HepG2 (cell line): ENCODE measurements around the gene CACNA1H. TPM values are rescaled to one million over a fixed set of nuclear protein-coding genes. Genes with fewer than 3 reads are reported as not detected.

ENCODE experiments used
- ARID3A ChIP-seq: IDR thresholded peaks from 2 replicates; pipeline ENCODE4 v1.6.1; 2012; ENCODE audit warnings: low read depth, low read length, improper control_type of control experiment
- ARNT ChIP-seq: fragments of 450-650 bp; IDR thresholded peaks from 2 replicates; pipeline ENCODE4 v1.6.1; 2017
- ARNT2 ChIP-seq: sonication (generic); formaldehyde crosslinking; IDR thresholded peaks from 2 replicates; pipeline ENCODE4 v1.8.0; 2022; ENCODE audit warnings: mild to moderate bottlenecking, low read depth, missing genetic modification reagents, moderate library complexity
- CHCHD3 ChIP-seq: sonication (generic); formaldehyde crosslinking; IDR thresholded peaks from 2 replicates; pipeline ENCODE4 v1.8.0; 2022; ENCODE audit warnings: mild to moderate bottlenecking, missing genetic modification reagents, moderate library complexity
- DPF2 ChIP-seq: sonication (generic); formaldehyde crosslinking; IDR thresholded peaks from 2 replicates; pipeline ENCODE4 v1.4.0; 2020; ENCODE audit warnings: mild to moderate bottlenecking, low read depth, missing genetic modification reagents, borderline replicate concordance
- DZIP1 ChIP-seq: sonication (generic); formaldehyde crosslinking; IDR thresholded peaks from 2 replicates; pipeline ENCODE4 v1.5.0; 2020; ENCODE audit warnings: mild to moderate bottlenecking, missing genetic modification reagents
- GATA4 ChIP-seq: sonication (generic); IDR thresholded peaks from 2 replicates; pipeline ENCODE4 v1.6.1; 2016; ENCODE audit warnings: antibody characterized with exemption, low read depth, borderline replicate concordance
- KAT8 ChIP-seq: IDR thresholded peaks from 2 replicates; pipeline ENCODE4 v1.6.1; 2016; ENCODE audit warnings: missing genetic modification reagents, missing compliant biosample characterization
- POLR2AphosphoS5 ChIP-seq: IDR thresholded peaks from 2 replicates; pipeline ENCODE4 v1.6.1; 2012; ENCODE audit warnings: low read depth, low read length
- PRDM15 ChIP-seq: sonication (generic); formaldehyde crosslinking; IDR thresholded peaks from 2 replicates; pipeline ENCODE4 v1.4.0; 2020; ENCODE audit warnings: missing genetic modification reagents
- PRPF4 ChIP-seq: fragments of 200-400 bp; formaldehyde crosslinking; IDR thresholded peaks from 2 replicates; pipeline ENCODE4 v1.6.1; 2016; ENCODE audit warnings: low read length, low read depth; ENCODE audit not compliant: poor library complexity, severe bottlenecking
- SNAPC4 ChIP-seq: sonication (generic); formaldehyde crosslinking; IDR thresholded peaks from 2 replicates; pipeline ENCODE4 v1.4.0; 2020; ENCODE audit warnings: mild to moderate bottlenecking, missing genetic modification reagents
- ZNF713 ChIP-seq: sonication (generic); formaldehyde crosslinking; IDR thresholded peaks from 2 replicates; pipeline ENCODE4 v1.4.0; 2020; ENCODE audit warnings: mild to moderate bottlenecking, missing genetic modification reagents
- ZSCAN20 ChIP-seq: sonication (generic); formaldehyde crosslinking; IDR thresholded peaks from 2 replicates; pipeline ENCODE4 v1.4.0; 2020; ENCODE audit warnings: missing genetic modification reagents, mild to moderate bottlenecking, borderline replicate concordance
- polyA plus RNA-seq, 8 experiments: library from polyadenylated mRNA; depleted of rRNA in 3 of 8; stranded (reverse) in 7 of 8; unstranded in 1 of 8; fragments of >200 nt; fragmentation: Illumina TruSeq in 4 of 8; extraction: Trizol in 4 of 8; gene quantifications; 2 replicates each; pipeline versions ENCODE4 v1.2.1 to v1.2.3, GENCODE V29; 2011 to 2016; ENCODE audit warnings: low read depth in 4 of 8, missing spikeins in 1 of 8, mixed read lengths in 1 of 8; ENCODE audit not compliant: insufficient read depth in 1 of 8
- total RNA-seq, 5 experiments: library from RNA; depleted of rRNA; stranded (reverse); fragments of >200 nt; fragmentation: Illumina TruSeq; extraction: Trizol; gene quantifications; 2 replicates each; pipeline ENCODE4 v1.2.3, GENCODE V29; 2016; ENCODE audit warnings: low read depth in 1 of 5
- TF ChIP-seq, protein P1 (sequence below): sonication (generic); formaldehyde crosslinking; IDR thresholded peaks from 2 replicates; pipeline ENCODE4 v1.4.0; 2020; ENCODE audit warnings: mild to moderate bottlenecking, missing genetic modification reagents, borderline replicate concordance

CACNA1H gene
- total and polyA plus RNA-seq, 2 of the 13 experiments (the other 11 are each of a cell fraction or from before 2014, with no cell fraction given) = 0.40 to 1.8 TPM

DNA sequence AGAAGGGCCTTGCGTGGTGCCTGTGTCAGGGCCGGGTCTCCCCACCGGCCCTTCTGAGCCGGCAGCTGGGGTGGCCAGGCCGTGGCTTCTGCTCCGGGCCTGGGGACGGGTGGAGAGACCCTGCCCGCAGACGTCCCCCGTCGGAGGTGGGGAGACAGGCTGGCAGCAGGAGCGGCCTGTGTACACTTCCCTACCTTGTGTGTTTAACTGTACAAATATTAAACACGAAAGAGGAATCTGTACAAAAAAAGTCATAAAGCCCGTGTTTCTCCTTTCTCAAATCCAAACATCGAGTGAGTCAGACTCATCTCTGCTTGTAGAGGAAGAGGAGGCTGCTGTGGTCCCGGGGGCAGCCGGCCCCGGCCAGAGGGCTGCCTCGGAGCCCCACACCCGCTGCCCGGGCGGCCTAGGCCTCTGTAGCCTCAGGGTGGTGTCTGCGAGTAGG is 2.0 kb downstream of the CACNA1H start (continued):
- TF ChIP-seq KAT8 (CRISPR knock-in tag) (no peak), SNAPC4 (CRISPR knock-in tag) (no peak), CHCHD3 (CRISPR knock-in tag) (no peak), DZIP1 (CRISPR knock-in tag) (no peak), ZNF713 (CRISPR knock-in tag) (no peak), ARNT2 (CRISPR knock-in tag) (no peak), GATA4 (no peak), ZSCAN20 (CRISPR knock-in tag) (no peak), PRDM15 (no peak), ARID3A (no peak), POLR2AphosphoS5 (no peak), DPF2 (CRISPR knock-in tag) (no peak), ARNT (no peak), PRPF4 (no peak)
- TF ChIP-seq, protein P1, sequence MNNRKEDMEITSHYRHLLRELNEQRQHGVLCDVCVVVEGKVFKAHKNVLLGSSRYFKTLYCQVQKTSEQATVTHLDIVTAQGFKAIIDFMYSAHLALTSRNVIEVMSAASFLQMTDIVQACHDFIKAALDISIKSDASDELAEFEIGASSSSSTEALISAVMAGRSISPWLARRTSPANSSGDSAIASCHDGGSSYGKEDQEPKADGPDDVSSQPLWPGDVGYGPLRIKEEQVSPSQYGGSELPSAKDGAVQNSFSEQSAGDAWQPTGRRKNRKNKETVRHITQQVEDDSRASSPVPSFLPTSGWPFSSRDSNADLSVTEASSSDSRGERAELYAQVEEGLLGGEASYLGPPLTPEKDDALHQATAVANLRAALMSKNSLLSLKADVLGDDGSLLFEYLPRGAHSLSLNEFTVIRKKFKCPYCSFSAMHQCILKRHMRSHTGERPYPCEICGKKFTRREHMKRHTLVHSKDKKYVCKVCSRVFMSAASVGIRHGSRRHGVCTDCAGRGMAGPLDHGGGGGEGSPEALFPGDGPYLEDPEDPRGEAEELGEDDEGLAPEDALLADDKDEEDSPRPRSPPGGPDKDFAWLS (CRISPR knock-in tag) = no peak
